GM12872 (cell line): ENCODE results near the gene PHYKPL.

Source experiments
- CTCF ChIP-seq: IDR thresholded peaks from 3 replicates; pipeline ENCODE4 v1.5.1; 2011; ENCODE audit warnings: low read depth, mild to moderate bottlenecking, low read length, moderate library complexity; ENCODE audit not compliant: insufficient read depth

The PHYKPL gene

GRCh38 chr5:178261666-178262600 lies 29.3 kb upstream of the PHYKPL start:
- TF ChIP-seq CTCF, result no peak

GRCh38 chr5:178259623-178260536 lies 27.3 kb upstream of the PHYKPL start:
- no peak for TF ChIP-seq CTCF

- no peak for TF ChIP-seq CTCF
Observed at GRCh38 chr5:178257650-178258049, 25.0 kb upstream of the PHYKPL start.

GRCh38 chr5:178256746-178257145 lies 24.1 kb upstream of the PHYKPL start:
- no peak for TF ChIP-seq CTCF

- no peak for TF ChIP-seq CTCF
Observed at GRCh38 chr5:178252258-178252657, 19.7 kb upstream of the PHYKPL start.

GRCh38 chr5:178250263-178250662 lies 17.7 kb upstream of the PHYKPL start:
- TF ChIP-seq CTCF, result no peak
